Liver (tissue), 9 donors: ENCODE results near the gene WNT2B. TPM values are rescaled to one million over a fixed set of nuclear protein-coding genes. Genes with fewer than 3 reads are reported as not detected.

Experiments used
- DNase-seq: peaks from one replicate; pipeline ENCODE4 v3.0.0-alpha.2; 2017; ENCODE audit warnings: low spot score
- H3K27ac ChIP-seq, 2 donors: one replicate each; pipeline ENCODE4 v1.7.0; 2013; ENCODE audit warnings: inconsistent platforms in 2 of 2, low read length in 2 of 2, control low read depth in 1 of 2, low read depth in 1 of 2, mild to moderate bottlenecking in 1 of 2
- H3K27me3 ChIP-seq, 4 donors: one replicate each; pipeline versions ENCODE4 v1.6.1 to v1.7.0; 2013; ENCODE audit warnings: low read length in 3 of 4, inconsistent platforms in 1 of 4, mild to moderate bottlenecking in 1 of 4, moderate library complexity in 1 of 4; ENCODE audit not compliant: control insufficient read depth in 4 of 4, insufficient read depth in 4 of 4
- H3K36me3 ChIP-seq, 4 donors: one replicate each; pipeline versions ENCODE4 v1.6.1 to v1.7.0; 2013; ENCODE audit warnings: low read length in 3 of 4, mild to moderate bottlenecking in 3 of 4, low read depth in 1 of 4, moderate library complexity in 1 of 4; ENCODE audit not compliant: control insufficient read depth in 4 of 4, insufficient read depth in 3 of 4
- H3K4me1 ChIP-seq, 4 donors: one replicate each; pipeline versions ENCODE4 v1.6.1 to v1.7.0; 2013; ENCODE audit warnings: low read length in 3 of 4, mild to moderate bottlenecking in 3 of 4, moderate library complexity in 1 of 4; ENCODE audit not compliant: control insufficient read depth in 4 of 4, insufficient read depth in 4 of 4
- H3K4me3 ChIP-seq, 3 donors: one replicate each; pipeline versions ENCODE4 v1.6.1 to v1.7.0; 2013; ENCODE audit warnings: low read length in 3 of 3, control low read depth in 1 of 3, low read depth in 1 of 3, mild to moderate bottlenecking in 1 of 3
- H3K9ac ChIP-seq, 2 donors: one replicate each; pipeline ENCODE4 v1.7.0; 2013; ENCODE audit warnings: low read length in 2 of 2, mild to moderate bottlenecking in 2 of 2, moderate library complexity in 2 of 2, control low read depth in 1 of 2, low read depth in 1 of 2
- H3K9me3 ChIP-seq, 4 donors: one replicate each; pipeline versions ENCODE4 v1.6.1 to v1.7.0; 2013; ENCODE audit warnings: low read length in 3 of 4; ENCODE audit not compliant: control insufficient read depth in 4 of 4
- CTCF ChIP-seq: fragments of 150-350 bp; IDR thresholded peaks from 2 replicates; pipeline ENCODE4 v1.5.1; 2017; ENCODE audit warnings: improper control_type of control experiment, low read depth, low read length; ENCODE audit not compliant: missing input control
- FOXA1 ChIP-seq: IDR thresholded peaks from 2 replicates; pipeline ENCODE4 v1.6.1; 2016; ENCODE audit warnings: antibody characterized with exemption
- FOXA2 ChIP-seq: IDR thresholded peaks from 2 replicates; pipeline ENCODE4 v1.6.1; 2016; ENCODE audit warnings: antibody characterized with exemption
- HNF4G ChIP-seq: IDR thresholded peaks from 2 replicates; pipeline ENCODE4 v1.6.1; 2016; ENCODE audit warnings: antibody characterized with exemption
- JUND ChIP-seq, 2 donors: IDR thresholded peaks; 2 replicates each; pipeline ENCODE4 v1.6.1; 2016; ENCODE audit warnings: antibody characterized with exemption in 2 of 2
- MAX ChIP-seq: IDR thresholded peaks from 2 replicates; pipeline ENCODE4 v1.6.1; 2016; ENCODE audit warnings: antibody characterized with exemption
- NR2F2 ChIP-seq: IDR thresholded peaks from 2 replicates; pipeline ENCODE4 v1.6.1; 2016; ENCODE audit warnings: antibody characterized with exemption
- RAD21 ChIP-seq, 2 donors: IDR thresholded peaks; 2 replicates each; pipeline ENCODE4 v1.6.1; 2016; ENCODE audit warnings: antibody characterized with exemption in 2 of 2, mild to moderate bottlenecking in 2 of 2
- WGBS: extraction: QIAGEN DNeasy Blood & Tissue Kit; methylation state at CpG from one replicate; pipeline ENCODE4 v1.1.7; 2013; 5-methylcytosine and 5-hydroxymethylcytosine counted together
- polyA plus RNA-seq, 2 donors: library from polyadenylated mRNA; stranded (reverse) in 1 of 2; unstranded in 1 of 2; fragments of 200-250 nt in 1 of 2; fragments of >200 nt in 1 of 2; fragmentation: Nextera tagmentation in 1 of 2; extraction: Ambion mirVana in 1 of 2; gene quantifications; one replicate each; pipeline versions ENCODE4 v1.2.1 to v1.2.3, GENCODE V29; 2013 to 2015
- total RNA-seq, 2 donors: library from RNA; depleted of rRNA; stranded (reverse); fragments of >200 nt; gene quantifications; one replicate each; pipeline ENCODE4 v1.2.3, GENCODE V29; 2014
- donor health status: healthy.
- donor health status: healthy.
- donor health status: healthy.
- donor health status: healthy.
- donor health status: healthy.

The WNT2B gene
- total and polyA plus RNA-seq, 4 donors, result 0.07 to 0.92 (median 0.38) TPM

GRCh38 chr1:112576240-112576639, 67.5 kb downstream of the WNT2B start:
- no peak for DNase-seq
- no peaks in the 10 kb centered on the region for H3K4me1 ChIP-seq
- H3K27ac ChIP-seq, result no peak overlapping the region
- 98% methylated on average over 3 of the region's 3 CpGs for WGBS
- H3K4me3 ChIP-seq, result no peak overlapping the region
- TF ChIP-seq HNF4G, result no peak
- TF ChIP-seq MAX, result no peak
- TF ChIP-seq FOXA2, result no peak
- TF ChIP-seq FOXA1, result no peak
- no peak for TF ChIP-seq RAD21 (IDR thresholded peaks at IDR 0.05)
- no peak for TF ChIP-seq NR2F2
- no peak for TF ChIP-seq JUND (IDR thresholded peaks at IDR 0.05)
- TF ChIP-seq CTCF, result no peak
- H3K27me3 ChIP-seq, result no peaks in the 10 kb centered on the region
- H3K9ac ChIP-seq, result no peak overlapping the region
- H3K36me3 ChIP-seq, result peaks cover 5 to 23% (median 10%) of the 10 kb centered on the region in 4 donors
- H3K9me3 ChIP-seq, result no peaks in the 10 kb centered on the region

Other genes starting within 250 kb of the WNT2B start
- gene CTTNBP2NL, start 112.8 kb upstream of the WNT2B start, total RNA-seq, result 1 to 10 TPM; 2.6 to 4.4 TPM
- gene CTTNBP2NL, start 112.8 kb upstream of the WNT2B start, polyA plus RNA-seq, result 1 to 10 TPM; 1.7 to 3.4 TPM
- 10 to 100 TPM; 10.4 to 13.6 TPM for gene ST7L, start 110.2 kb downstream of the WNT2B start, total RNA-seq
- 1 to 10 TPM; 4.9 to 8.7 TPM for gene ST7L, start 110.2 kb downstream of the WNT2B start, polyA plus RNA-seq
- 10 to 100 TPM; 52.0 to 74.8 TPM for gene CAPZA1, start 110.9 kb downstream of the WNT2B start, total RNA-seq
- gene CAPZA1, start 110.9 kb downstream of the WNT2B start, polyA plus RNA-seq, result 10 to 100 TPM; 28.6 to 45.8 TPM
- 10 to 100 TPM; 32.0 to 32.4 TPM for gene MOV10, start 165.7 kb downstream of the WNT2B start, total RNA-seq
- gene MOV10, start 165.7 kb downstream of the WNT2B start, polyA plus RNA-seq, result 10 to 100 TPM; 35.1 to 36.8 TPM
- 10 to 100 TPM; 50.4 to 52.6 TPM for gene RHOC, start 198.2 kb downstream of the WNT2B start, total RNA-seq
- 100 to 1,000 TPM in 1 of 2 donors, 10 to 100 TPM in 1; 84.9 to 102 TPM for gene RHOC, start 198.2 kb downstream of the WNT2B start, polyA plus RNA-seq
- gene PPM1J, start 206.4 kb downstream of the WNT2B start, total RNA-seq, result under 1 TPM in 1 of 2 donors, not detected in 1; 0.08 TPM
- under 1 TPM in 1 of 2 donors, not detected in 1; 0.17 TPM for gene PPM1J, start 206.4 kb downstream of the WNT2B start, polyA plus RNA-seq